ENCODE measurements around the gene ITLN2. TPM values are rescaled to one million over a fixed set of nuclear protein-coding genes. Genes with fewer than 3 reads are reported as not detected.
"Not testable (repeated sequence)": the region's sequence is repeated elsewhere in the genome, so short reads cannot be mapped to it uniquely, and the experiment has no call there.

The ITLN2 gene
- total RNA-seq, 4 donors from 2014 or later: not detected

DNA sequence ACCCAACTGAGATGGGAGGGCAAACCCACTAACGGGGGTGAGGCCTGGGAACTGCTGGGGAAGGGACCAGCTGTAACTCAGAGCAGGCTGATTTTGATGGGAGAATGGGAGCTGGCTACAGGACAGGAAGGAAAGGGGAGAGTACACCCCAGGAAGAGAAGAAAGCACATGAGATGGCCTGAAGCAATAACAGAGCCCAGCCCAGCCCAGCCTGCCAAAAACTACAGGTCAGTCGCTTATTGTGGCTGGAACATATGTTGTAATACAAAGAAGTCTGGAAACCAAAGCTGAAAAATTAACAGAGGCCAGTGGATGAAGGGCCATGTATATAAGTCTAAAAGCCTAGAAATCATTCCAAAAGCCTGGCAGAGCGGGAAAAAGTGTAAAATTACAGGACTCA lies 1.6 kb downstream of the ITLN2 start:
- Histone ChIP-seq H3K27me3 (no peaks in the 10 kb centered on the region), H3K9me3 (no peaks in the 10 kb centered on the region), H3K36me3 (no peaks in the 10 kb centered on the region), H3K4me1 (no peaks in the 10 kb centered on the region), H3K4me3 (no peak overlapping the region), H3K27ac (no peak overlapping the region)
- 70 to 71% methylated on average over 3 of the region's 3 CpGs for whole genome bisulfite sequencing, 2 donors
- TF ChIP-seq POLR2A (IDR thresholded peaks at IDR 0.05) (no peak), EP300 (IDR thresholded peaks at IDR 0.05) (no peak)
- TF ChIP-seq, protein P1, sequence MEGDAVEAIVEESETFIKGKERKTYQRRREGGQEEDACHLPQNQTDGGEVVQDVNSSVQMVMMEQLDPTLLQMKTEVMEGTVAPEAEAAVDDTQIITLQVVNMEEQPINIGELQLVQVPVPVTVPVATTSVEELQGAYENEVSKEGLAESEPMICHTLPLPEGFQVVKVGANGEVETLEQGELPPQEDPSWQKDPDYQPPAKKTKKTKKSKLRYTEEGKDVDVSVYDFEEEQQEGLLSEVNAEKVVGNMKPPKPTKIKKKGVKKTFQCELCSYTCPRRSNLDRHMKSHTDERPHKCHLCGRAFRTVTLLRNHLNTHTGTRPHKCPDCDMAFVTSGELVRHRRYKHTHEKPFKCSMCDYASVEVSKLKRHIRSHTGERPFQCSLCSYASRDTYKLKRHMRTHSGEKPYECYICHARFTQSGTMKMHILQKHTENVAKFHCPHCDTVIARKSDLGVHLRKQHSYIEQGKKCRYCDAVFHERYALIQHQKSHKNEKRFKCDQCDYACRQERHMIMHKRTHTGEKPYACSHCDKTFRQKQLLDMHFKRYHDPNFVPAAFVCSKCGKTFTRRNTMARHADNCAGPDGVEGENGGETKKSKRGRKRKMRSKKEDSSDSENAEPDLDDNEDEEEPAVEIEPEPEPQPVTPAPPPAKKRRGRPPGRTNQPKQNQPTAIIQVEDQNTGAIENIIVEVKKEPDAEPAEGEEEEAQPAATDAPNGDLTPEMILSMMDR (IDR thresholded peaks at IDR 0.05): no peak
- no peak for DNase-seq (ENCODE audit: low spot score in 2 of 2)

DNA sequence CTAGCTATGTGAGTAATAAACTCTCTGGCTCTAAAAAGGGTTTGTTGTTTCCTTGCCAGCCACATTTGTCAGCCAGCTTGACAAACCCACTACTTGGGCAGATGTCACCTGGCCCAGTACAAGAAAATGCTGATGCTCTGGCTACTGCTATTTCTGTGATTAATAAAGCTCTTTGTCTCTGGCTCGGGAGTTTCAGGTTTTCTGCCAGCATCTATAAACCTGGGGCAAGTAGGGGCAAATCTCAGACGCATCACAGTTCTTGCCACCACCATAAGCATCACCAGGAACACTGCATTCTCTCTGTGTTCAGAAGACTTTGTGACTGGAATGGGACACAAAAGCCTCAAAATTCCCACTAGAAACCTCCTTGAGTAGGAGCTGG lies 2.5 kb downstream of the ITLN2 start:
- H3K27ac ChIP-seq: no peak overlapping the region
- H3K4me3 ChIP-seq: no peak overlapping the region
- no peaks in the 10 kb centered on the region for H3K9me3 ChIP-seq
- DNase-seq (ENCODE audit: low spot score in 2 of 2): no peak
- WGBS, 2 donors: 56 to 66% methylated on average over 2 of the region's 2 CpGs
- no peaks in the 10 kb centered on the region for H3K36me3 ChIP-seq
- no peaks in the 10 kb centered on the region for H3K4me1 ChIP-seq
- H3K27me3 ChIP-seq: no peaks in the 10 kb centered on the region
- TF ChIP-seq EP300 (IDR thresholded peaks at IDR 0.05) (no peak), POLR2A (IDR thresholded peaks at IDR 0.05) (no peak)
- TF ChIP-seq, protein P1 (IDR thresholded peaks at IDR 0.05): no peak

DNA sequence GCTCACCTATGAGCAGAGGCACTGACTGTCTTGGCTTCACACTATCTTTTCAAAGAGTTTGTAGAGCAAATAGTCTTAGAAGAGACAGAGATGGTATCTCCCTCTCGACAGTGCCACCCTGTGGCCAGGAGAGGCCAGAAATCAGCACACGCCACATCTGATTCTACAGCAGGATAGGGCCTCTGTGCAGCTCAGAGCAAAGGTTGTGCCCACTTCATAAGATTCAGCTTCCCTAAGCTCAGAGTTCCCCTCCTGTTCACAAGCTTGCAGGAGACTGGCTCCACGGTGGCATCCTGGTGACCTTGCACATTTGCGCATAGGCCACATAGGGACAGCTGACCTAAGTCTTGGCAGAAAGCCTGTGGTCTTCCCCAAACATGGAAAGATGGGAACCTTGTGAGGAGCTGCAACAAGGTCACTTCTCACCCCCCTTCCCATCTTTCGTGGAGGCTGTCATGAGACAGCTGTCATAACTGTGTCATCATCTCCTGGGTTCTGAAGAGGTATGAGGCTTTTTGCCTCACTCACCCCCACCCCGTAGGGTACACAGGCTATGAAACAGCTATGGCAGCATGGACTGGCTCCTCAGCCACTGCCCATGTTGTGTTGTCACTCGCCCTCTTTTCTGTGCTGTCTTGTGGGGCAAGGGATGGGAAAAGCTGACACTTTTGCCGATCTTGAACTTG lies 3.0 kb downstream of the ITLN2 start:
- WGBS, 2 donors: 50% methylated on average over 8 of the region's 8 CpGs
- peak in 1 of 2 donors; percentile 47 for DNase-seq (ENCODE audit: low spot score in 2 of 2)
- no peak overlapping the region for H3K27ac ChIP-seq

DNA sequence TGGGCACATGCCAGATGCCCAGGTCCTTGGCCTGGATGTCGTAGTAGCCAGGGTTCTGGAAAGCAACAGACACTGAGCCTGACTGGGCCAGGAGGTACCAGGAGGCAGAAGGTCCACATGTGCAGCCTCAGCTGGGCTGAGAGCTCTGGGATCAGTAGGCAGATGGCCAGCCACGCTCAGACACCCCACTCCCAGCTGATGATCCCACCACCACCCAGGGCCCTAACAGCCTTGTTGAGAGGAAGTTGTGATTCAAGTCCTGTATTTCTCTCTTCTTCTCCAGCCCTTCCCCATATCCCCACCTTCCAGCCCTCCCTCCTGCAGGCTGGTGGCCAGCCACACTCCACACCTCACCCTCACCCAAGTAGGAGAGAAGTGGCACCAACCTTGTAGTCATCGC lies 4.0 kb downstream of the ITLN2 start:
- 88 to 89% methylated on average over 3 of the region's 3 CpGs for WGBS, 2 donors
- Histone ChIP-seq H3K4me1 (no peaks in the 10 kb centered on the region), H3K9me3 (no peaks in the 10 kb centered on the region), H3K27ac (no peak overlapping the region), H3K4me3 (no peak overlapping the region), H3K36me3 (no peaks in the 10 kb centered on the region), H3K27me3 (no peaks in the 10 kb centered on the region)
- DNase-seq (ENCODE audit: low spot score in 2 of 2): no peak
- TF ChIP-seq POLR2A (IDR thresholded peaks at IDR 0.05): no peak

More for the DNA sequence above, 3.0 kb downstream of the ITLN2 start:
- TF ChIP-seq POLR2A (IDR thresholded peaks at IDR 0.05) (no peak), EP300 (IDR thresholded peaks at IDR 0.05) (no peak)
- TF ChIP-seq, protein P1 (IDR thresholded peaks at IDR 0.05): peak in 4 of 5 experiments; percentile 33 to 56 (median 47)
- H3K27me3 ChIP-seq: no peaks in the 10 kb centered on the region
- no peaks in the 10 kb centered on the region for H3K9me3 ChIP-seq
- no peaks in the 10 kb centered on the region for H3K4me1 ChIP-seq
- H3K36me3 ChIP-seq: no peaks in the 10 kb centered on the region
- no peak overlapping the region for H3K4me3 ChIP-seq

DNA sequence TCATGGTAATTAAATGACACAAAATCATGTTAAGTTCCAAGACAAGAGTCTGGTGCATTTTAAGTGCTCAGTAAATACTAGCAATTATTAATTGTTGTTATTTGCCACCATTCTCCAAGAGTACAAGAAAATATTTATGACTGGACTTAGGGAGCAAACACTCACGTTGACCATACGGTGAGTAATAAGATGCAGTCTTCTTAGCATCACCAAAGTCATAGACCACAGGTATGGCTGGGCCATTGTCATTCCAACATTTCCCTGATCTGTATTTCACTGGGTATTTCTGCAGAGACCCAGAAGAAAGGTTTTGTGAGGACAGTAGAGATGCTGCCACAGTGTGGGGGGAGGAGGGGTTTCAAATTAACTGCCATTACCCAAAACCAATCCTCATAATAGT lies 4.7 kb downstream of the ITLN2 start:
- Histone ChIP-seq H3K27ac (no peak overlapping the region), H3K4me1 (no peaks in the 10 kb centered on the region), H3K27me3 (no peaks in the 10 kb centered on the region), H3K9me3 (no peaks in the 10 kb centered on the region), H3K36me3 (no peaks in the 10 kb centered on the region), H3K4me3 (no peak overlapping the region)
- no peak for DNase-seq (ENCODE audit: low spot score in 2 of 2)
- TF ChIP-seq POLR2A (IDR thresholded peaks at IDR 0.05): no peak
- no peak for TF ChIP-seq EP300 (IDR thresholded peaks at IDR 0.05)
- TF ChIP-seq, protein P1 (IDR thresholded peaks at IDR 0.05): no peak
- WGBS, 2 donors: 82 to 86% methylated on average over 2 of the region's 2 CpGs

DNA sequence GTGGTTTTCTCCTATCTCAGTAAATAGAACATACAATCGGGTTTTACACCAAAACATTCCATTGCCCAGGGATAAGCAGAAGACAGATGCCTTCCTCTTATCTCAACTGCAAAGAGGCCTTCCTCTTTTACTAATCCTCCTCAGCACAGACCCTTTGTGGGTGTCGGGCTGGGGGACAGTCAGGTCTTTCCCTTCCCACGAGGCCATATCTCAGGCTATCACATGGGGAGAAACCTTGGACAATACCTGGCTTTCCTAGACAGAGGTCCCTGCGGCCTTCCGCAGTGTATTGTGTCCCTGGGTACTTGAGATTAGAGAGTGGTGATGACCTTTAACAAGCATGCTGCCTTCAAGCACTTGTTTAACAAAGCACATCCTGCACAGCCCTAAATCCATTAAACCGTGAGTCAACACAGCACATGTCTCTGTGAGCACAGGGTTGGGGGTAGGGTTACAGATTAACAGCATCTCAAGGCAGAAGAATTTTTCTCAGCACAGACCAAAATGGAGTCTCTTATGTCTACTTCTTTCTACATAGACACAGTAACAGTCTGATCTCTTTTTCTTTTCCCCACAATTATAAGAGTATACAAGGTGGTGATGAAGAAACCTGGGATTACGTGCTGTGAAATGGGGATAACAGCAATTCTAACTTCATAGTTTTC lies 5.3 kb downstream of the ITLN2 start:
- not testable (repeated sequence) for H3K9me3 ChIP-seq; H3K27me3 ChIP-seq; H3K4me1 ChIP-seq; H3K27ac ChIP-seq; H3K4me3 ChIP-seq; H3K36me3 ChIP-seq; DNase-seq (ENCODE audit: low spot score in 2 of 2)
- 40 to 54% methylated on average over 7 of the region's 7 CpGs for WGBS, 2 donors

DNA sequence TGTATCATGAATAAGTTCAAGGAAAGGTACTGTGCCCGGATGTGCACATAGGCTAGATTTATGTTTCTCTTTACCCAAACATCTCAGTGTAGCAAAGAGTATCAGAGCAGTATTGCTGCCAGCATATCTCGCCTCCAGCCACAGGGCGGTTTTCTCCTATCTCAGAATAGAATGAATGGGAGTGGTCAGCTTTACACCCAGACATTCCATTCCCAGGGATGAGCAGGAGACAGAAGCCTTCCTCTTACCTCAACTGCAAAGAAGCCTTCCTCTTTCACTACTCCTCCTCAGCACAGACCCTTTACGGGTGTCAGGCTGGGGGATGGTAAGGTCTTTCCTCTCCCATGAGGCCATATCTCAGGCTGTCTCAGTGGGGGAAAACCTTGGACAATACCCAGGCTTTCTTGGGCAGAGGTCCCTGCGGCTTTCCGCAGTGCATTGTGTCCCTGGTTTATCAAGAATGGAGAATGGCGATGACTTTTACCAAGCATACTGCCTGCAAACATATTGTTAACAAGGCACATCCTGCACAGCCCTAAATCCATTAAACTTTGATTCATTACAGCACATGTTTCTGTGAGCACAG lies 7.3 kb downstream of the ITLN2 start:
- H3K9me3 ChIP-seq; H3K27me3 ChIP-seq; H3K27ac ChIP-seq; H3K4me1 ChIP-seq; H3K36me3 ChIP-seq; DNase-seq (ENCODE audit: low spot score in 2 of 2); H3K4me3 ChIP-seq: not testable (repeated sequence)
- 40 to 64% methylated on average over 7 of the region's 7 CpGs for WGBS, 2 donors

DNA sequence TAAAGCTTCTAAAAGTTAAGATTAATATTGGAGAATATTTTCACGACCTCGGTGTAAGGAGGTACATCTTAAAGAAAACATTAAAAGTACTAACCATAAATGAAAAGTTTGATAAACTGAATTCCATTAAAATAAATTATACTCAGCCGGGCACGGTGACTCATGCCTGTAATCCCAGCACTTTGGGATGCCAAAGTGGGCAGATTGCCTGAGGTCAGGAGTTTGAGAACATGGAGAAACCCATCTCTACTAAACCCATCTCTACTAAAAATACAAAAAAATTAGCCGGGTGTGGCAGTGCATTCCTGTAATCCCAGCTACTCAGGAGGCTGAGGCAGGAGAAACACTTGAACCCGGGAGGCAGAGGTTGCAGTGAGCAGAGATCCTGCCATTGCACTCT lies 8.7 kb downstream of the ITLN2 start:
- not testable (repeated sequence) for DNase-seq (ENCODE audit: low spot score in 2 of 2)

More for the DNA sequence above, 8.7 kb downstream of the ITLN2 start:
- H3K9me3 ChIP-seq: peaks cover 0 to 13% (median 0%) of the 10 kb centered on the region in 4 donors
- WGBS, 2 donors: 78% methylated on average over 6 of the region's 6 CpGs
- not testable (repeated sequence) for H3K27ac ChIP-seq, H3K36me3 ChIP-seq, H3K4me1 ChIP-seq, H3K27me3 ChIP-seq, H3K4me3 ChIP-seq

Measured in tibial nerve (tissue), 4 donors.